Amniotic epithelial cell (primary cell): ENCODE measurements around the gene FAM98C.

Experiments used
- DNase-seq: peaks from one replicate; pipeline ENCODE4 v3.0.0-alpha.2; 2010; ENCODE audit warnings: low read depth

The FAM98C gene

DNA sequence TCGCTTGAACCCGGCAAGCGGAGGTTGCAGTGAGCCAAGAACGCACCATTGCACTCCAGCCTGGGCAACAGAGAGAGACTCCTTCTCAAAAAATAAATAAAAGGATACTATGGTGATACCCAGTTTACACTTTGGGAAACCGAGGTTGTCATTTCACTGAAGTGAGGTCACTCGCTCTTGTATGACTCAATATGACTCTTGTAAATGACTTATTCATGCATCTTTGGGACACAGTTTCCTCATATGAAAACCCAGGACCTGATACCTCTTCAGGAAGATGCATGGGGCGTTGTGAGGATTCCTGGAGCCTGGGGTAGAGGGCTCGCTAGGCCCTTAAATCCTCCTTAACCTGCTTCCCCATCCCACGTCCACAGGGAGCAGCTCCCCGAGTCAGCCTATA is 24.0 kb upstream of the FAM98C start:
- DNase-seq, result no peak

GRCh38 chr19:38381138-38381537 is 21.8 kb upstream of the FAM98C start:
- DNase-seq, result no peak

DNA sequence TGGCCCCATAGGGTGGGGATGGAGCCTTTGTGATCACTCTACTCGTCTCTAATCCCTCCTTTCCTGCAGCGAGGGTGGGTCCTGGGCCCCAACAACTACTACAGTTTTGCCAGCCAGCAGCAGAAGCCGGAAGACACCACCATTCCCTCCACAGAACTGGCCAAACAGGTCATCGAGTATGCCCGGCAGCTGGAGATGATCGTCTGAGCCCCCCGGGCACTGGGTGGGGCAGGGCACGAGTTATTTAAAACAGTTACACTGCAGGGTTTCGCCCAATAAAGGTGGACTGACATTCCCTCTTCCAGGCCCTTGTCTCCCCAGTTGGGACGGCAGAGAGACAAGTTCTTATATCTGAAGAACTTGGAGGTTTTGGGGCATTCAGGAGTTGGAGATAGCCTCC is 19.7 kb upstream of the FAM98C start:
- no peak for DNase-seq

- DNase-seq, result no peak
These were observed 19.1 kb upstream of the FAM98C start for GRCh38 chr19:38383743-38384142.

- DNase-seq, result peak; percentile 25
These were observed 18.5 kb upstream of the FAM98C start for GRCh38 chr19:38384209-38385027.

- no peak for DNase-seq
These were observed 17.7 kb upstream of the FAM98C start for GRCh38 chr19:38385057-38385803.

- DNase-seq, result no peak
These were observed 17.1 kb upstream of the FAM98C start for GRCh38 chr19:38385804-38386257.

DNA sequence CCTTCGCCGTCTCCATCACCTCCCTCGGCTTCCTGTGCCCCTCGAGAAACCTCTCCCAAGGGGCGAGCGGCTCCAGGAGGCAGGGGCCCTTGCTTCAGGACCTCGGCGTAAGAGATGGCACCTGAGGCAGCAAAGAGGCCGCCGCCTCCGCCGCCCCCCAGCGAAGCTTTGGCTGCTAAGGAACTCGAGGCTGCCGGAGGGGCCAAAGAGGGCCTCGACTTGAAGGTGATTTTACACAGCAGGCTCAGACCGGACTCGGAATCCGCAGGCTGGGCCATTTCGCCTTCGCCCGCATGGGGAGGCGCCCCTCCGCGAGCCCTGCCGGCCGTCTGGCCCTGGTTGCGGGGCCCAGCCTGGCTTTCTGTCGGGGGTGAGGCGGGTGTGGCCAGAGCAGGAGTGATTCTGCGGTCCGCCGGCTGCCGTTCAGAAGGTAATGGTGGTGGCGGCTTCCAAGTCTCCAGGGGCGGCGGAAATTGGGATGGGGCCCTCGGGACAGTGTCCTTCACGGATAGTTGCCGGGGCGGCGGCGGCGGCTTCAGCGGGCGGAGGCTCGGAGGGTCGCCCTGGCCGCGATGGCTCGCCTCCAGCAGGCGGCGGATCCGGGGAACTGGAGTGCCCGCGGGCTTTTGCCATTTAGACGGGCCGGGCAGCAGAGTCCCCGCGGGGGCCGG is 16.5 kb upstream of the FAM98C start:
- DNase-seq, result no peak

GRCh38 chr19:38386971-38387549 is 15.8 kb upstream of the FAM98C start:
- no peak for DNase-seq

GRCh38 chr19:38387550-38388348 is 15.1 kb upstream of the FAM98C start, which contains the start of gene GGN:
Gene GGN (minus strand): TSS chr19:38388034. CDS start chr19:38387261, 773 bp downstream.
- peak; percentile 89 for DNase-seq

DNA sequence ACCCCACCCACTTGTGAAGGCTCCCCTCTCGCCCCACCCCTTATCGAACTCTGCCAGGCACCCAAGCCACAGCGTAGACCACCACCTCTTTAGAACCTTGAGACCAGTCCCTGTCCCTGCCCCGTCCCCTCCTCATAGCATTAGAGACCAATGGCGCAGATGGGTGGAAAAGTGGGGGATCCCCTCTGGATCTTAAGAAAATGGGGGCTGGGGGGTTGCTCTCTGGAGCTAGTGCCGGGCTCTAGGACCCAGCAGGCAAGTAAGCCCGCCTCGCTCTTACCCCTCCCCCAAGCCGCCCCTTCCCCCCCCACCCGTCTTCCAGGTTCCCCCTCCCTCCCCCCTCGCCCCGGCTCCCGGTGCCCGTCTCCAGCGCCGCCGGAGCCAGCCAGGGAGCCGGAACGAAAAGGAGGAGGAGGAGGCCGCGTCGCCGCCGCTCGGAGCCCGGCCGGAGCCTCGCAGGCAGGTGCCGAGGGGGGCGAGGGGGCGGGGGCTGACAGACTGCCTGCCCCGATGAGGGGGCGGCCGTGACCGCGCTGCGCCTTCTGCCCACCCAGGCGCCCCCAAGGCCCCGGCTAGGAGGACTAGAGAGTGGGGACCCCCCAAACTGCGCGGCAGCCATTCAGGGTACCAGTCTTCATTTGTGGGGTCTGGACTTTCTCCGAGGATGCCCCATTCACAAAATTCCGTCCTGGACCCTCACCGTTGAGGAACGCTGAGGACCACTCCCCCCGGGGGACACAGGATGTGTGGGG is 14.4 kb upstream of the FAM98C start, which contains the start of gene SPRED3:
TSS of gene SPRED3 (plus strand) at position 349 of the 752 bp plus-strand sequence. CDS start 1,606 bp downstream, outside the sequence.
- DNase-seq, result peak; percentile 68

GRCh38 chr19:38389101-38389925 is 13.6 kb upstream of the FAM98C start:
- DNase-seq, result peak; percentile 68

- DNase-seq, result no peak
These were observed 12.7 kb upstream of the FAM98C start for GRCh38 chr19:38389957-38390924.

GRCh38 chr19:38391911-38392464 is 10.9 kb upstream of the FAM98C start:
- no peak for DNase-seq

DNA sequence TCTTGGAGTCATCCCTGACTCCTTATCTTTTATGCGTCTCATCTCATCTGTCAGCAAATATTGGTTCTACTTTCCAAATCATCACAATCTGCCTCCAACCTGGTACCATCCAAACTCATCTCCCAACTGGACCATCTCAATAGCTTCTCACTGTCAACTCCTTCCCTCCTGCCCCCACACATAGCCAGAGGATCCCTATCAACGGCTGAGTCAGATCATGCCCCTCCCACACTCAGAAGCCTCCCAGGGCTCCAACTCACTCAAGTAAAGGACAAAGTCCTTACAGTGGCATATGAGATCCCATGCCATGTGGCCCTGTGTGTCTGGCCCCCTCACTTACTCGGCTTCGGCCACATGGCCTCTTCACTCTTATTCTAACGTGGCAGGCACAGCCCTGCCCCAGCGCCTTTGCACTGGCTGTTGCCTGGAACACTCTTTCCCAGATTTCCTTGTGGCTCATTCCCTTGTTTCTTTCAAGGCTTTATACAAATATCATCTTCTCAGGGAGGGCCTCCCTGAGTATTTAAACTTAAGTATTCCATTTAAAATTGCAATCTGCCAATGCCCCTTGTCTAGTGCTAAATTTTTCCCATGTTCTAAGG is 10.1 kb upstream of the FAM98C start:
- DNase-seq, result peak; percentile 69

DNA sequence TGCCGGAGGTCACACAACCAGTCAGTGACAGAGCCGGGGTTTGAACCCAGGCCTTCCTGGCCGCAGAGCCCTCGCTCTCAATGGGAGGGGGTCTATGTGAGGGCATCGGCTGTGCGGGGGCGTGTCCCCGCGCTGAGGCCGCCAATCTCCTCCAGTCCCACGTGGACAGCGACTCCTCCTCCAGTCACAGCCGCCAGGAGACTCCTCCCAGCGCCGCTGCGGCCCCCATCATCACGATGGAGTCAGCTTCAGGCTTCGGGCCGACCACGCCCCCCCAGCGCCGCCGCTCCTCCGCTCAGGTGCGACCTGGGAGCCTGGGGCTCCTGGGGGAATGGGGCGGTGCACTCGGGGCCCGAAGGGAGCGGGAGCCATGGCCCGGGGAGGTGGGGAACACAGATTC is 8.4 kb upstream of the FAM98C start:
- DNase-seq, result peak; percentile 45

GRCh38 chr19:38395381-38396114 is 7.3 kb upstream of the FAM98C start:
- no peak for DNase-seq
